Measurements from ENCODE around the gene DDX23. TPM values are rescaled to one million over a fixed set of nuclear protein-coding genes. Genes with fewer than 3 reads are reported as not detected.

DDX23 gene
- total RNA-seq, 1 donor: 53.6 TPM

DNA sequence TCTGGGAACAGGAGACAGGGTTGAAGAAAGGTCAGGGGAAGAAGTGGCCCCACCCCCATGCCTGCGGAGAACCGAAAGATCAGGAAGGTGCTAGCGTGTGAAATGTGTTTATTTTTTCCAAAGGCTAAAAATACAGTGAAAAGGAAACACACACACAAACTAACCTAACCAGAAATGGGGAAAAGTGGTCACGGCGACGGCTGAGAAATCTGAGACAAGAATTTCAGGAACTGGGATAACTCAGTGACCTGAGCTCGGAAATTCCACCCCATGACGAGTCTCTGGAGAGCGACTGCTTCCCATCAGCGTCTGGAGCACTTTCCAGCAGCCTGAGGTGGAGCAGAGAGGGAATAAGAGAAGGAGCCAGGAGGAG is 30.3 kb upstream of the DDX23 start:
- Histone ChIP-seq H3K4me2 (ENCODE audit: insufficient read depth, low read length) (peak overlapping the region; percentile 90), H4K20me1 (ENCODE audit: insufficient read depth, low read length) (no peaks in the 10 kb centered on the region), H3K27me3 (ENCODE audit: insufficient read depth, low read length) (peaks cover 21% of the 10 kb centered on the region), H3K4me1 (ENCODE audit: insufficient read depth, low read length) (peaks cover 15% of the 10 kb centered on the region), H3K79me2 (ENCODE audit: insufficient read depth, low read length) (no peaks in the 10 kb centered on the region), H3K36me3 (ENCODE audit: insufficient read depth, low read length) (no peaks in the 10 kb centered on the region), H3K27ac (ENCODE audit: low read depth, low read length) (peak overlapping the region; percentile 23), H2AFZ (ENCODE audit: low read length) (peak overlapping the region; percentile 62), H3K4me3 (ENCODE audit: insufficient read depth, low read length) (peak overlapping the region; percentile 64), H3K9me3 (ENCODE audit: low read depth, low read length) (no peaks in the 10 kb centered on the region)
- peak; percentile 60 for DNase-seq (ENCODE audit: insufficient read length, low spot score, missing footprints)
- TF ChIP-seq, protein P1, sequence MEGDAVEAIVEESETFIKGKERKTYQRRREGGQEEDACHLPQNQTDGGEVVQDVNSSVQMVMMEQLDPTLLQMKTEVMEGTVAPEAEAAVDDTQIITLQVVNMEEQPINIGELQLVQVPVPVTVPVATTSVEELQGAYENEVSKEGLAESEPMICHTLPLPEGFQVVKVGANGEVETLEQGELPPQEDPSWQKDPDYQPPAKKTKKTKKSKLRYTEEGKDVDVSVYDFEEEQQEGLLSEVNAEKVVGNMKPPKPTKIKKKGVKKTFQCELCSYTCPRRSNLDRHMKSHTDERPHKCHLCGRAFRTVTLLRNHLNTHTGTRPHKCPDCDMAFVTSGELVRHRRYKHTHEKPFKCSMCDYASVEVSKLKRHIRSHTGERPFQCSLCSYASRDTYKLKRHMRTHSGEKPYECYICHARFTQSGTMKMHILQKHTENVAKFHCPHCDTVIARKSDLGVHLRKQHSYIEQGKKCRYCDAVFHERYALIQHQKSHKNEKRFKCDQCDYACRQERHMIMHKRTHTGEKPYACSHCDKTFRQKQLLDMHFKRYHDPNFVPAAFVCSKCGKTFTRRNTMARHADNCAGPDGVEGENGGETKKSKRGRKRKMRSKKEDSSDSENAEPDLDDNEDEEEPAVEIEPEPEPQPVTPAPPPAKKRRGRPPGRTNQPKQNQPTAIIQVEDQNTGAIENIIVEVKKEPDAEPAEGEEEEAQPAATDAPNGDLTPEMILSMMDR (IDR thresholded peaks at IDR 0.05; ENCODE audit: extremely low read depth, low read depth, low read length): no peak

DNA sequence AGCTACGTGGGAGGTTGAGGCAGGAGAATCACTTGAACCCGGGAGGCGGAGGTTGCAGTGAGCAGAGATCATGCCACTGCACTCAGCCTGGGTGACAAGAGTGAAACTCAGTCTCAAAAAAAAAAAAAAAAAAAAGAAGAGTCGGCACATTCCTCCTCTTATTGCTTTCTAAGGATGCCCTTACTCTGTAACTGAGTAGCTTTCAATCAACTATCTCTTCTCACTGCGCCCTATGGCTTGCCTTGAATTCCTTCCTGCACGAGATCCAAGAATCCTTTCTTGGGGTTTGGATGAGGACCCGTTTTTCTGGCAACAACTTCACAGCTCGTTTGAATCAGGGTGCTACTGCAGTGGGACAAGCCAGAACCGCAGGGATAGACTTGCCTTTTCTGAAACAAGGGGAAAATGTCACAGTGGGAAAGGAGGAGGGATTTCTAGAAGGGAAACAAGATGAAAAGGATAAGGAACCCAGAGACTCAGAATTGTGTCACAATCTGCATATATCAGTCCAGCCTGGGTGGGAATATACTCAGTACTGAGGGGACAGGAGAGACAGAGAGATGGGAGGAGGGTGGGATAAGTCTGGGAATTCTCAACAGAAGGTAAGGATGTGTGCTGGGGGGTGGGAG is 29.8 kb upstream of the DDX23 start:
- H4K20me1 ChIP-seq (ENCODE audit: insufficient read depth, low read length): no peaks in the 10 kb centered on the region
- H3K4me2 ChIP-seq (ENCODE audit: insufficient read depth, low read length): peak overlapping the region; percentile 90
- H3K27me3 ChIP-seq (ENCODE audit: insufficient read depth, low read length): peaks cover 21% of the 10 kb centered on the region
- TF ChIP-seq, protein P1 (IDR thresholded peaks at IDR 0.05; ENCODE audit: extremely low read depth, low read depth, low read length): no peak
- H3K36me3 ChIP-seq (ENCODE audit: insufficient read depth, low read length): no peaks in the 10 kb centered on the region
- H3K9me3 ChIP-seq (ENCODE audit: low read depth, low read length): no peaks in the 10 kb centered on the region
- H3K27ac ChIP-seq (ENCODE audit: low read depth, low read length): peak overlapping the region; percentile 12
- DNase-seq (ENCODE audit: insufficient read length, low spot score, missing footprints): peak; percentile 10
- H3K4me3 ChIP-seq (ENCODE audit: insufficient read depth, low read length): peak overlapping the region; percentile 64
- peak overlapping the region; percentile 62 for H2AFZ ChIP-seq (ENCODE audit: low read length)
- H3K4me1 ChIP-seq (ENCODE audit: insufficient read depth, low read length): peaks cover 15% of the 10 kb centered on the region
- no peaks in the 10 kb centered on the region for H3K79me2 ChIP-seq (ENCODE audit: insufficient read depth, low read length)

DNA sequence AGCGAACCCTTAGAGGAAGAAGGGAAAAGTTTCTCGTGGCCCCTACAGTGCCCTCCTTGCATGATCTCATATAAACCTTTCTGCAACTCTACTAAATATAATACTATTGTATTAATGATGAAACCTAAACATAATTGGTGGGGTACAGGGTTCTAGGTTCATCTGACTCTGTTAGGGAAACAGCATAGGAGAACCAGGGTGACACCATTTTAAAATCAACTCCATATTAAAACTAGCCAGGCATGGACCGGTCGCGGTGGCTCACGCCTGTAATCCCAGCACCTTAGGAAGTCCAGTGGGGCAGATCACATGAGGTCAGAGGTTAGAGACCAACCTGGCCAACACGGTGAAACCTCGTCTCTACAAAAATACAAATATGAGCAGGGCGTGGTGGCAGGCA is 28.7 kb upstream of the DDX23 start:
- Histone ChIP-seq H4K20me1 (ENCODE audit: insufficient read depth, low read length) (no peaks in the 10 kb centered on the region), H3K36me3 (ENCODE audit: insufficient read depth, low read length) (no peaks in the 10 kb centered on the region), H3K27ac (ENCODE audit: low read depth, low read length) (no peak overlapping the region), H2AFZ (ENCODE audit: low read length) (no peak overlapping the region), H3K9me3 (ENCODE audit: low read depth, low read length) (no peaks in the 10 kb centered on the region), H3K27me3 (ENCODE audit: insufficient read depth, low read length) (peaks cover 21% of the 10 kb centered on the region), H3K4me1 (ENCODE audit: insufficient read depth, low read length) (peaks cover 15% of the 10 kb centered on the region), H3K79me2 (ENCODE audit: insufficient read depth, low read length) (no peaks in the 10 kb centered on the region), H3K4me3 (ENCODE audit: insufficient read depth, low read length) (no peak overlapping the region), H3K4me2 (ENCODE audit: insufficient read depth, low read length) (no peak overlapping the region)
- DNase-seq (ENCODE audit: insufficient read length, low spot score, missing footprints): no peak
- TF ChIP-seq, protein P1 (IDR thresholded peaks at IDR 0.05; ENCODE audit: extremely low read depth, low read depth, low read length): no peak

DNA sequence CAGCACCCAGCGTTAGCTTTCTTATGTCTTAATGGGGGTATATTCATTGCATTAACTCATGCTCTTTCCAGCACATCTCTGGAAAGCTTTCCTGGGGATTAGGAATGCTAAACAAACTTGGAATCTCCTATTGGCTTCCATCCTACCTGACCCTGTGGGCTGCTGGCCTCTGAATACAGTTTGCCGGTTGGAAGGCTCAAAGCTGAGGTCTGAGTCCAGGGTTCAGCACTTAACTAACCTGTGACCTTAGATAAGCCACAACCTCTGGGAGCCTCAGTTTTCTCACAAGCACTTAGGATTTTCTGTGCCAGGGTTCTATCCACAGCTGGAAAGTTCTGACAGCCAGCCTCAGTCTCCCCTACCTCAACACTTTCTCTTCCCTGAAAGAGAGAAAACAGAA is 26.6 kb upstream of the DDX23 start:
- no peak overlapping the region for H3K4me2 ChIP-seq (ENCODE audit: insufficient read depth, low read length)
- DNase-seq (ENCODE audit: insufficient read length, low spot score, missing footprints): no peak
- TF ChIP-seq, protein P1 (IDR thresholded peaks at IDR 0.05; ENCODE audit: extremely low read depth, low read depth, low read length): no peak
- H3K4me3 ChIP-seq (ENCODE audit: insufficient read depth, low read length): no peak overlapping the region
- no peak overlapping the region for H3K27ac ChIP-seq (ENCODE audit: low read depth, low read length)
- H2AFZ ChIP-seq (ENCODE audit: low read length): no peak overlapping the region
- H3K4me1 ChIP-seq (ENCODE audit: insufficient read depth, low read length): peaks cover 15% of the 10 kb centered on the region
- H4K20me1 ChIP-seq (ENCODE audit: insufficient read depth, low read length): no peaks in the 10 kb centered on the region
- H3K36me3 ChIP-seq (ENCODE audit: insufficient read depth, low read length): no peaks in the 10 kb centered on the region
- peaks cover 15% of the 10 kb centered on the region for H3K27me3 ChIP-seq (ENCODE audit: insufficient read depth, low read length)
- H3K79me2 ChIP-seq (ENCODE audit: insufficient read depth, low read length): no peaks in the 10 kb centered on the region
- no peaks in the 10 kb centered on the region for H3K9me3 ChIP-seq (ENCODE audit: low read depth, low read length)

Data from osteoblast (primary cell).